Ammon's horn (tissue), 1 donor: ENCODE data around the gene APCDD1L.
A peak's percentile ranks its signal among the peaks of the same experiment; 100 is the strongest.

Experiments
- DNase-seq: peaks from one replicate; pipeline ENCODE4 v3.0.0-alpha.2; 2016; ENCODE audit warnings: low spot score

The APCDD1L gene

DNA sequence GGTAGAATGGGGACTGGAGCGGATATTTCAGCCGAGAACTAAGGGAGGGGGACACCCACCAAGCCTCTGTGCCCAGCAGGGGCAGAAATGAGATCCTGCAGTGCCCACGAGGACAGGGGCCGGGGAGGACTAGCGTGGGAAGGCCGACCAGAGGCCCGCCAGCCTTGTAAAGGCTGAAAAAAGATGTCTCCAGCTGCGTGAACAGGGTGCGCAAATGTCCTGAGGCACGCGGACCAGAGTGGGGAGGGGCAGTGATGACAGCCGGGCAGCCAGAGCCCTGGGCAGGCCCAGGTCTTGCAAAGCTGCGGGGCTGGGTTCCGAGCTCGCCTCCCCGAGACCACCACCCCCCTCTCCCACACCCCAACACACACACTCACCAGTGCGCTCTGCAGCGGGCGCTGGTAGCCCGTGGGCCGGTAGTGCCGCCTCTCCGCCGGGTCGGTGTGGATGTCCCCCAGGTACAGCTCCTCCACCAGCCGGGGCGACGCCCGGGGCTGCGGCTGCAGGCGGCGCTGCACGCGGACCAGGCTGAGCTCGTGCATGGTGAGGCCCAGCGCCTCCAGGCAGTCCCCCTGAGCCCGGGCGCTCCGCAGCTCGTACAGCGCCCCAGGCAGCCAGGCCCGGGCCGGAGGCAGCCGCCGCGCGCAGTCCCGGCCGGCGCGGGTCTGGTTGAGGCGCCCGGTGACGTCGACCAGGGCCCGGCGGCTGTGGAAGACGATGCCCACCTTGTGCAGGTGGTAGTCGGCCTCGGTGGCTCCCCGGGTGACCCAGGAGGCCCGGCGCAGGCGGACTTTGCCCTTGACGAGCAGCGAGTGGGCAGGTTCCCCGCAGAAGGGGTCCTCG is 48.2 kb downstream of the APCDD1L start:
- DNase-seq, result no peak

DNA sequence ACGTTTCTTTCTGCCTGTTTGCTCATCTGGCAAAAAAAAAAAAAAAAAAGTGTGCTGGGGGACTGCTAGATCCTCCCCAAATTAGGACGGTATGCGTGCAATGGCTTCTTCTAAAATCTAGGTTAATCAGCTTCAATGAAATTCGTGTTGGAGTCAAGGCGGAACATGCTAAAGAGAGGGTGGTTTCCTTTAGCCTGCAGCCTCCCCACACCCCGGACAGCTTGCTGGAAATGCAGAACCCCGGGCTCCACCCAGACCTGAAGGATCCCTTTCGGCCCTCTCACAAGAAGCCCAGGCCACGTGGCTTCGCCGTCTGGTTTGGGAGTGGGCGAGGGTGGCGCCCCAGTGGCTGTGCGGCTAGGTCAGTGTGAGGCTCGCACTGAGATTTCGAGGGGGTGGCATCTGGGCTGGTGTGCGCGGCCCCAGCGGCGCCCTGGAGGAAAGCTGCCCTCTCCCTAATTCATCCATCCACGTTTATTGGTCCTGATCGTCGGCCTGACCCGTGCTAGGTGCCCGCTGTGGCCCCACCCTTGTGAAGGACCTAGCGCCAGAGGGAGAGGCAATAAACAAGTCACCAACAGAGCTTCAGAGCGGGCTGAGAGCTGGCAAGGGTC is 49.0 kb downstream of the APCDD1L start:
- no peak for DNase-seq

DNA sequence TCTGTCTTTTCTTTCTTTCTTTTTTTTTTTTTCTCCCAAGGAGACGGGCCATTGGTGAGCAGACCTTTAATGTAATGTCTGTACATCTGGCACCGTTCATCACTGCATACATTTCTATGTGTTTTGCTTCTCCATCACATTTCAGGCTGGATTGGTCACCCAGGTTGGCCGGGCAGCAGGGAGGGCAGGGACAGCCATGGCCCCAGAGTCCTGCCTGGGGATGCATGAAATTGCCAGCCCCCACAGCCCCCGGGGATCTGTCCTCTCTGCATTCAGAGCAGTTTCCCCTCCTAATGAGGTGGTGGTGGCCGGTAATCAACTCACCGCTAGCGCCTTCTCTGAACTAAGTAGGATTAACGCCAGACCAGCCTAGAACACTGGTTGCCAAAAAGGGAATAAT is 50.4 kb downstream of the APCDD1L start:
- DNase-seq, result no peak

DNA sequence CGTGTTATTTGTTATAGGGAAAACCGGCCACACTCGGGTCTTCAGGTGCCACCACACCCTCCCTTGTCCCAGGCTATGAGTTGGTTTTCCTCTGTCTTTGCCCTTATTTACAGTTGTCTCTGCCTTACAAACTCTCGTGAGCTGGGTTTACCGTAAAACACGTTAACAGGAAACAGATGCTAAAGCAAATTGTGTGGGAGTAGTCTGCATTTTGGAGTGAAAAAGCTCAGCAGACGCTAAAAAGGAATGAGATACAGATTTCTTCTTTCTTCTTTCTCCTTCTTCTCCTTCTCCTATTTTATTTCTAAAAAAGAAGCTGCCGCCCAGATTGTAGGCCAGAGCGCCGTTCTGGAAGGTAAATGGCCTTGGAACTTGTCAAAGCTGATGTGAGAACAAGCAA is 51.9 kb downstream of the APCDD1L start:
- no peak for DNase-seq

GRCh38 chr20:58461899-58462298 is 53.3 kb downstream of the APCDD1L start:
- DNase-seq, result no peak

DNA sequence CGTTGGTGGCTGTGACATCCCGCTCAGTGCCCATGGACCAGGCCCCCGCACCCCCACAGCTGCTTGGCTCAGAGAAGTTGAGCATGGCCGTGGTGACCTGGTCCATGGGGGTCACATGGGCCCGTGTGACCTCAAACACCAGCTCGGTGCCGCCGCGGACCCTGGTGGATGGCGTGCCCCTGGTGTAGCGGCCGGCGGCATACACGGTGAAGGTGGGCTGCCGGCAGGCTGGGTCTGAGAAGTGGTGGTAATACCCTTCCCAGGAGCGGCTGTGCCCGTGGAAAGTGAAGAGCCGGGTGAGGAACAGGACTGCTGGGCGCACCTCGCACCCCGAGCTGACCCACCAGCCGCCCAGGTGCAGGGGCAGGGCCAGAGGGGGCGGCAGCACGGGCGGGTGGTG is 54.1 kb downstream of the APCDD1L start:
- DNase-seq, result no peak

GRCh38 chr20:58459058-58459750 is 56.0 kb downstream of the APCDD1L start:
- no peak for DNase-seq

- DNase-seq, result no peak
Measured at GRCh38 chr20:58458342-58459057, 56.7 kb downstream of the APCDD1L start.

GRCh38 chr20:58457083-58457695 is 58.0 kb downstream of the APCDD1L start:
- no peak for DNase-seq

DNA sequence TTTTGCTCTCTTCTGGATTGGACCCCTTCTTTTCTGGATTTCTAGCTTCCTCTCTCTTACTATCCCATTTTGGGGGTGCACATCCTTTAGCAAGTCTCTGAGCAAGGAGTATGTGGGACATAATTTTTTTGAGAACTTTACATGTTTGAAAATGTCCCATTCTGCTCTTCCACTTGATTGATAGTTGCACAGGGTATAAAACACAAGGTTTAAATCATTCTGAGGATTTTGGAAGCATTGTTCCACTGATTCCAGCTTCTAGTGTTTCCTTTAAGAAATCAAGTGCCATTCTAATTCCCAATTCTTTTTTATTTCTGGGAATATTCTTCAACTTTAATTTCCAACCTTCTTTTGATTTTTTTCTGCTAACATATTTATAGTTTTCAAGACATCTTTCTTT is 60.7 kb downstream of the APCDD1L start:
- DNase-seq, result no peak

GRCh38 chr20:58453391-58453790 is 61.8 kb downstream of the APCDD1L start:
- no peak for DNase-seq

DNA sequence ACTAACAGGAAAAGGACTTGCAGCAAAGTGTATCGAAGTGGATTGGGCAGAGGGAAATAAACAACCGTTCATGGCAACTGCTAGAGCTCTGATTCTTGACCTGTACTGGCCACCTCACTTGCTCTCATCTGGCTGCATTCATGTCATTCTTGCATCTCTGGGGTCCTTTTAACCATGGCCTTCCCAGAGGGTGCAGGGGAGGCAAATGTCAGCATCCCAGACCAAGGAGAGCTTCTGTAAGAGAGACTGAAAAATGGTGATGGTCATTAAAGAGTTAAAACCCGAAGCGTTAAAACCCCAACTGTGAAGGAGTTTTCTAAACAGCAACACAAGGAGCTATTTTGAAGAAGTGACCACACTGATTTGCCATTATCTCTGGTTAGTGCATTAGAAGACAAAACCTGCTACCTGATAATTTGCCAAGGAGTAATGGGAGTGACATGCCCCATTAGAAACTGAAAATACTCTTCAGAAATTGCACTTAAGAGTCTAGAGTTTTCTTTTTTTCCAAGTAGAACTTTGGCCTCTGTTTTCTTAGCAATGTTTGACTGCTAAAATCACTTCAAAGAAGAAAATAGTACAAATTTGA is 62.4 kb downstream of the APCDD1L start:
- DNase-seq, result no peak

DNA sequence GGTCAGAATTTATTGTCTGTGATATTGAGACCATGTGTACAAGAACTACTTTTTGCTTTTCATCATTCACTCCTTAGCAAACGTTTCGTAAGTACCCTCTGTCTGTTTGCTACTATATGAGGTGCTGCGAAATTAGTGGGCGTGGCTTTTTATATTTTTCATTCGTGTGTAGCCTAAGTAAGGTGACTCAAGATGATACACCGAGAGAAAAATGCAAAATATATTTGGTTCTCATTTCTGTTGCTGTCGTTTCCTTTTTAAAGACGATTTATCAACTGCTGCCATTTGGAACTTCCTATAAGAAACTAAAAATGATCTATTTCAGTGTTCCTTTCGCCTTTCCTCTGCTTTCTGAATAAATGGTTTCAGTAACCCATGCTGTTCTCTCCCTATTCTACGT is 64.9 kb downstream of the APCDD1L start:
- no peak for DNase-seq

DNA sequence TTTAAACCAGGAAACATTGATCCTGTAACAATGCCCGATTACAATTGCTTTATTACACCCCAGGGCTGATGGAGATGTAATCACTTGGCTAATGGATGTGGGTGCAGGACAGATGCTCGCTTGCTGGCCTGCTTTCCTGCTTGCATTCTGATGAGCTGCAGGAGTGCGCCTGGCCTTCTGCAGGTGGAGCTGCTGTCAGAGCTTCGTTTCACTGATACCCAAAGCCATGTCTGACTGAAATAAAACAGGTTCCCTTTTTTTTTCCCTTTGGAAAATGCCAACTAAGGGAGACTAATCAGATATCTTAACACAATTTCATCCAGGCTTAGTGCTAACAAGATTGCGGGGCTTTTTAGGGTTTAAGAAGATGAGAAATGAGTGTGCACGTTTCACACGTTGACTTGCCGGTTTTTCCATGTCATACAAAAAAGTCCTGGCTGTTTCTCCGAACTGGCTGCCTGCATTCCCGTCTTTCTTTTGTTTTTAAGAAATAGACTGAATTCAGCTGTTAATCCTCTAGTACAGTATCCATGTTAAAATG is 65.4 kb downstream of the APCDD1L start:
- peak; percentile 46 for DNase-seq

DNA sequence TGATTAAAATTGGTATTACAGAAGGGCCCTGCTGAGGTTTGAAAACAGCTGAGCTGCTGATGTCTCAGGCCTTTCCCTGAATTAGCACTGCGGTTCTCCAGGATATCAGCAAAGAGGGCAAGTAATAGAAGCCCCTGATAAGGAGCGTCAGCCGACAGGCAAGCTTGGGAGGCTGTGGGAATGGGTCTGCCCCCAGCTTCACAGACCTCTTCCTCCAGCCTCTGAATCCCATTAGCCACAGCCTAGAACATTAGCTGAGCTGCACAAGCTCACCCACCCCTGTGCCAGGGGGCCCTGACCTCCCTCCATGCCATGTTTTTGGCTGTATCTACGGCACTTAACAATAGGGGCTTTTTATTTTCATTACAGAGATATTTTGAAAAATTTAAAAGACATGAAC is 66.2 kb downstream of the APCDD1L start:
- DNase-seq, result no peak

DNA sequence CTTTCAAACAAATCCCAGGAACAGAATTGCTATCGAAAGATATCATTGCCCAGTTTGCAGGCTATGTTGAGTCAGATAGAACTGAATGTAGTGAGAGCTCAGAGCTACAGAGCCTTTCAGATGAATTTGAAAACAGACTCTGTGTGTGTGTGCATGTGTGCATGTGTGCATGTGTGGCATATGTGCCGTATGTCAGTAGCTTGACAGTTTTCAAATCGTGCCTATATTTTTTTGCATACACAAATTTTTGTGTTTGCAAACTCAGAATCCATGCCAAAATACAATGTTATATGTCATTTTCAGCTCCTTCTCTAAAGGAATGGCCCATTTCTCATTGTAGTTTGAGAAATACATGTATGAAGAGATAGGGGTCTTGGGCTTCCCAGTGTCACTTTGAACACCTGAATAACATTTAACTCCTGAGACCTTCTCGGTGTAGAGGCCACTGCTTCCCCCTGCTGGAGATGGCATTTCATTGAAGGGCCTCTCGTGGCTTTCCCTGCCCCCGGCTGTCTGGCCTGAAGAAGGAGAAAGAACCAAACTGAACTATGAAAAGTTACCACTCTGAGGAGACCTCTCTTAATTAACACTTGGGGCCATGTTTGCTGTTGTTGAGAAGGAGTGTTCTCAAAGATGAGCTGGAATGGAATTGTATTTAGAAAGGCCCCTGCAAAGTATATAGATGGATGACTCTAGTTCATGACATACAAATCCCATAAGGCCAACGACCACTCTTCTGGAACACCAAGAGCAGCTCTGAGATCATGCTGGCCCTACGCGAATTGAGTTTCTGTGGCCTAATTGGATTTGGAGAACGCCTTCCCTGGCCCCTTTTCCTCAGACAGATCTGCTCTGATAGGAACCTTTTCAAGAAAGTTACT is 67.4 kb downstream of the APCDD1L start:
- peak; percentile 23 for DNase-seq

GRCh38 chr20:58446960-58447265 is 68.3 kb downstream of the APCDD1L start:
- no peak for DNase-seq

GRCh38 chr20:58446264-58446959 is 68.8 kb downstream of the APCDD1L start:
- no peak for DNase-seq

- no peak for DNase-seq
Measured at GRCh38 chr20:58444746-58445255, 70.4 kb downstream of the APCDD1L start.

- DNase-seq, result no peak
Measured at GRCh38 chr20:58441723-58442122, 73.5 kb downstream of the APCDD1L start.
